Nasal cavity respiratory epithelium epithelial cell of viscerocranial mucosa (primary cell): ENCODE data around the gene RRP7A. TPM values are rescaled to one million over a fixed set of nuclear protein-coding genes. Genes with fewer than 3 reads are reported as not detected.

Experiments
- total RNA-seq: library from RNA; depleted of rRNA; stranded (reverse); fragments of >200 nt; gene quantifications from 2 replicates; pipeline ENCODE4 v1.2.3, GENCODE V29; 2014

RRP7A gene, protein sequence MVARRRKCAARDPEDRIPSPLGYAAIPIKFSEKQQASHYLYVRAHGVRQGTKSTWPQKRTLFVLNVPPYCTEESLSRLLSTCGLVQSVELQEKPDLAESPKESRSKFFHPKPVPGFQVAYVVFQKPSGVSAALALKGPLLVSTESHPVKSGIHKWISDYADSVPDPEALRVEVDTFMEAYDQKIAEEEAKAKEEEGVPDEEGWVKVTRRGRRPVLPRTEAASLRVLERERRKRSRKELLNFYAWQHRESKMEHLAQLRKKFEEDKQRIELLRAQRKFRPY
- total RNA-seq = 29.5 and 34.5 TPM in 2 replicates

DNA sequence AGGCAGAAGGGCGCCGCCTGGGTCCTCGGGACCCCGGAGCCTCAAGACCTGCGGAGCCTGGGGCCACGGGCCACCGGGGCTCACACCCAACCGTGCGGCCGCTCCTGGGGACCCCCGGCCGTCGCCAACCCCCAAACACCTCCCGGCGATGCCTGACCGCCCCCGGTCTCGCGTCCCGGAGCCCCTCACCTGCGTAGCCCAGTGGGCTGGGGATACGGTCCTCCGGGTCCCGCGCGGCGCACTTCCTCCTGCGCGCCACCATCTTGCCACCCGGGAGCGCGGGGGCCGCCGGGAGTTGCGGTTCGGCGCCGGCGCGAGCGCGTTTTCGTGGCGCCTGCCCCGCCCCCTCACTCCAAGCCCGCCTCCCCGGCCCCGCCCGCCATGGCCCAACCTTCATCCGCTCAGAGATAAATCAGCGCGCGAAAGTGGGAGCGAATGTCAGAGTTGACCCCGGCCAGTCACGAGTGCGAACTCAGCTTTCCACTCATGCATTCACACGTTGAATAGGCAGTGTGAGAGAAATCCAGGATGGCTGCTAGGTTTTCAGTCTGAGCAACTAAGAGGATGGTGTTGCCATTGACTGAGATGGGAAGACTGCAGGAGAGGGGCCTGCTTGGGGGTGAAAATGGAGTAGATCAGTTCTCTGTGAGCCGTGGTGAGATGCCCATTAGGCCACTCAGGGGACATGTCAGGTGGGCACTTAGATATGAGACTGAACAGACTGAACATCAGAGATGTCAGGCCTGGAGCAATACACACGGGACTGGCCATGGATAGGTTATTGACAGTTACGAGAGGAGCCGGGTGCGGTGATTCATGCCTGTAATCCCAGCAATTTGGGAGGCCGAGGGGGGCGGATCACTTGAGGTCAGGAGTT lies at the start of gene RRP7A:
RRP7A (minus strand) TSS at position 272 of the 877 bp plus-strand sequence; CDS start at position 262, 10 bp downstream.

DNA sequence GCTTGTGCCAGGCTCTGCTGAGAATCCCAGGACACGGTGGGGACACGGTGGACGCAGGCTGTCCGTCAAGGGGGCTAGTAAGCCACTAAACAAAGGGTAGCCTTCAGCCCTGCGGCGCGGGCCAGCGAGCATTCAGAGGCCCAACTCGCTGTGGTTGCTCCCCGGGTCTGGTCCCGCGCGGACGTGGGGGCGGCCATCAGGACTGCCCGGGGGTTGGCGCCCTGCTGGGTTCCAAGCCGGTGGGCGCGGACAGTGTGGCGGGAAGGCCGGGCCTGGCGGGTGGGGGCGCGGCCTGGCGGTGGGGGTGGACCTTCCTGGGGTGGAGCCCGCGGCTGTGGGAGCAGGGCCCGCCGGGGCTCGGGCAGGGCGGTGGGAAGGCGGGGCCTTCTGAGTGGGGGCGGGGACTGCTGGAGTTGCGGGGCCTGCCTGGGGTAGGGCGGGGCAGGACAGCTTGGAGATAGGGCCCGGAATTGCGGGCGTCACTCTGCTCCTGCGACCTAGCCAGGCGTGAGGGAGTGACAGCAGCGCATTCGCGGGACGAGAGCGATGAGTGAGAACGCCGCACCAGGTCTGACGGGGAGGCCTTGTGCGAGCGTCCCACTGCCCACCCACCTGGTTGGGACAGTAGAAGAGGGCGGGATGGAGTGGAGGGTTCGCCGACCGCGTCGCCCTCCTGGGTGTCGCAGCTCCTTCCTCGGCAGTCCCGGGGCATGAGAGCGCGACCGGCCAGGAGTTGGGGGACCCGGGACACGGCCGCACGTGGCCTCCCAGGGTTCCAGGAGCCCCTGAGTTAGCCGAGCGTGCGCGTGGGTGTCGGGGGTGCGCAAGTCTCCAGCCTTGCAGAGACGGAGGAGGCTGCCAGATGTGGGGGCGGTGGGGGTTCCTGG lies 34.1 kb upstream of the RRP7A start, which contains the start of gene SERHL2:
SERHL2 (plus strand) TSS at position 482 of the 887 bp plus-strand sequence; CDS start at position 547, 65 bp downstream.

Other genes with a start within 250 kb of the RRP7A start
- 48.2 and 69.4 TPM in 2 replicates for gene TCF20, start 249.1 kb downstream of the RRP7A start, total RNA-seq
- 0.07 TPM in 1 of 2 replicates, not detected in the other for gene NFAM1, start 87.4 kb downstream of the RRP7A start, total RNA-seq
- gene SERHL2, start 34.2 kb upstream of the RRP7A start, total RNA-seq = 1.0 and 1.6 TPM in 2 replicates
- gene POLDIP3, start 95.1 kb upstream of the RRP7A start, total RNA-seq = 21.5 and 30.1 TPM in 2 replicates
- under 0.01 and 0.14 TPM in 2 replicates for gene ATP5MGL, start 120.8 kb upstream of the RRP7A start, total RNA-seq
- gene CYB5R3, start 129.6 kb upstream of the RRP7A start, total RNA-seq = 12.6 and 35.2 TPM in 2 replicates
- 13.3 and 57.2 TPM in 2 replicates for gene A4GALT, start 201.1 kb upstream of the RRP7A start, total RNA-seq